OCI-LY3 (cell line): Measurements from ENCODE around the gene SCGB3A2.
"Not testable (repeated sequence)": the region's sequence is repeated elsewhere in the genome, so short reads cannot be mapped to it uniquely, and the experiment has no call there.

Source experiments
- H2AFZ ChIP-seq: fragments of 200-600, 300-600 bp; shearing (Covaris generic); 2 replicates; pipeline ENCODE4 v1.6.0; 2014; ENCODE audit warnings: antibody characterized with exemption, low read depth, low read length
- H3K27ac ChIP-seq: fragments of 200-600, 300-600 bp; sonication (generic); 2 replicates; pipeline ENCODE4 v1.5.1; 2014; ENCODE audit warnings: mild to moderate bottlenecking, low read length, moderate library complexity, mixed read lengths
- H3K27me3 ChIP-seq: fragments of 200-600, 300-600 bp; sonication (generic); 2 replicates; pipeline ENCODE4 v1.6.1; 2014; ENCODE audit warnings: low read depth, low read length, mixed read lengths
- H3K36me3 ChIP-seq: fragments of 200-600, 300-600 bp; sonication (generic); replicated peaks from 2 replicates; pipeline ENCODE3; 2014; ENCODE audit warnings: low read depth, low read length, mixed read lengths
- H3K4me1 ChIP-seq: fragments of 300-600, 200-600 bp; sonication (generic); 2 replicates; pipeline ENCODE4 v1.6.1; 2014; ENCODE audit warnings: low read length, mixed read lengths
- H3K4me2 ChIP-seq: fragments of 200-600, 300-600 bp; sonication (generic); 2 replicates; pipeline ENCODE4 v1.6.1; 2014; ENCODE audit warnings: low read length, mixed read lengths
- H3K4me3 ChIP-seq: fragments of 300-600, 200-600 bp; sonication (generic); 2 replicates; pipeline ENCODE4 v1.5.1; 2014; ENCODE audit warnings: antibody characterized with exemption, mild to moderate bottlenecking, low read length, moderate library complexity
- H3K79me2 ChIP-seq: fragments of 300-600, 200-600 bp; shearing (Covaris generic); 2 replicates; pipeline ENCODE4 v1.6.1; 2014; ENCODE audit warnings: mild to moderate bottlenecking, low read length, mixed read lengths
- H3K9ac ChIP-seq: fragments of 300-600, 200-600 bp; shearing (Covaris generic); 2 replicates; pipeline ENCODE4 v1.6.0; 2014; ENCODE audit warnings: mild to moderate bottlenecking, low read length, moderate library complexity
- H3K9me3 ChIP-seq: fragments of 200-600, 300-600 bp; shearing (Covaris generic); 2 replicates; pipeline ENCODE4 v1.6.1; 2014; ENCODE audit warnings: low read length, mixed read lengths; ENCODE audit not compliant: insufficient read depth
- H4K20me1 ChIP-seq: fragments of 200-600, 300-600 bp; sonication (generic); 2 replicates; pipeline ENCODE4 v1.6.1; 2016; ENCODE audit warnings: low read length, mixed read lengths; ENCODE audit not compliant: insufficient read depth
- CTCF ChIP-seq: fragments of 200-600, 300-600 bp; sonication (generic); IDR thresholded peaks from 2 replicates; pipeline ENCODE4 v1.5.1; 2014; ENCODE audit warnings: antibody characterized with exemption, low read length, low read depth
- EZH2phosphoT487 ChIP-seq: fragments of 200-600 bp; shearing (Covaris generic); IDR thresholded peaks from 2 replicates; pipeline ENCODE4 v1.6.1; 2018; ENCODE audit warnings: antibody characterized with exemption, mixed run types, low read depth

SCGB3A2 gene

DNA sequence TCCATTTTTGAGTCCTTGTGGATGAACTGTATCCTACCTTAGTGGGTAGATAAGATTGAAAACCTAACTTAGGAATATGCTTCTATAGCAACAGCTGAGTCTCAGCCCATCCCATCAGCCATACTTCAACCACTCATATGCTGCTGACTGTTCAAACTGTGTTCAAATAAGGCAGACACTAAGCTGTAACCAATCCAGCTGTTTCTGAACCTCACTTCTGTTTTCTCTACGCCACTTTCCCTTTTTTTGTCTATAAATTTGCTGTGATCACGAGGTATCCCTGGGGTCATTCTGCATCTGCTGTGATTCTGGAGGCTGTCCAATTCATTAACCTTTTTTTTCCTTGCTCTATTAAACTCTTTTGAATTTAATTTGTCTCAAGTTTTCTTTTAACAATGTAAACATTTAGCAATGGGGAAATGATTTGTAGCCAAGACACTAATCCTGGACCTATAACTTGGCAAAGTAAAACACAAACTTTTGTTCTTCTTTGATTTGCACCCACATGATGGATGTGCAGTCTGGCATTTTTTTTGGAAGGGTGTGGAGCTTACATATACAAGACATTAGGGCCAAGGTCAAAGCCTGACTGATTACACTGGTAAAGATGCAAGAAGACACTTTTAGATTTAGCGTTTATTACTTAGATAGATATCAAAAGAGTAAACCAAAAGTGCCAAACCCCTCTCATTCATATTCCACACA is 14.9 kb upstream of the SCGB3A2 start:
- no peak overlapping the region for H3K4me2 ChIP-seq
- H3K36me3 ChIP-seq: no peaks in the 10 kb centered on the region
- TF ChIP-seq CTCF: no peak
- no peak for TF ChIP-seq EZH2phosphoT487
- H3K4me3 ChIP-seq: no peak overlapping the region
- no peak overlapping the region for H2AFZ ChIP-seq
- H3K9me3 ChIP-seq: no peaks in the 10 kb centered on the region
- no peaks in the 10 kb centered on the region for H3K27me3 ChIP-seq
- H4K20me1 ChIP-seq: no peaks in the 10 kb centered on the region
- no peak overlapping the region for H3K9ac ChIP-seq
- no peak overlapping the region for H3K27ac ChIP-seq
- H3K79me2 ChIP-seq: no peaks in the 10 kb centered on the region
- no peaks in the 10 kb centered on the region for H3K4me1 ChIP-seq

GRCh38 chr5:147869112-147869511 is 9.4 kb upstream of the SCGB3A2 start:
- H3K4me1 ChIP-seq: no peaks in the 10 kb centered on the region
- H3K79me2 ChIP-seq: no peaks in the 10 kb centered on the region
- no peak overlapping the region for H3K4me3 ChIP-seq
- TF ChIP-seq EZH2phosphoT487 (no peak), CTCF (no peak)
- H3K27ac ChIP-seq: no peak overlapping the region
- no peaks in the 10 kb centered on the region for H3K9me3 ChIP-seq
- H3K27me3 ChIP-seq: no peaks in the 10 kb centered on the region
- no peaks in the 10 kb centered on the region for H3K36me3 ChIP-seq
- no peaks in the 10 kb centered on the region for H4K20me1 ChIP-seq
- H3K9ac ChIP-seq: no peak overlapping the region
- H2AFZ ChIP-seq: no peak overlapping the region
- H3K4me2 ChIP-seq: no peak overlapping the region

DNA sequence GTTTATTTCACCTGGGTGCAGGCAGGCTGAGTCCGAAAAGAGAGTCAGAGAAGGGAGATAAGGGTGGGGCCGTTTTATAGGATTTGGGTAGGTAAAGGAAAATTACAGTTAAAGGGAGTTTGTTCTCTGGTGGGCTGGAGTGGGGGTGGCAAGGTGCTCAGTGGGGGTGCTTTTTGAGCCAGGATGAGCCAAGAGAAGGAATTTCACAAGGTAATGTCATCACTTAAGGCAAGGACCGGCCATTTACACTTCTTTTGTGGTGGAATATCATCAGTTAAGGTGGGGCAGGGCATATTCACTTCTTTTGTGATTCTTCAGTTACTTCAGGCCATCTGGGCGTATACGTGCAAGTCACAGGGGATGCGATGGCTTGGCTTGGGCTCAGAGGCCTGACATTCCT is 8.6 kb upstream of the SCGB3A2 start:
- not testable (repeated sequence) for H3K36me3 ChIP-seq, H3K4me2 ChIP-seq, H3K27ac ChIP-seq, H3K79me2 ChIP-seq, H3K9ac ChIP-seq, H3K4me1 ChIP-seq, H3K9me3 ChIP-seq, H4K20me1 ChIP-seq, H3K27me3 ChIP-seq, H2AFZ ChIP-seq, H3K4me3 ChIP-seq

- H3K27ac ChIP-seq, H4K20me1 ChIP-seq, H3K36me3 ChIP-seq, H2AFZ ChIP-seq, H3K4me1 ChIP-seq, H3K79me2 ChIP-seq, H3K4me2 ChIP-seq, H3K4me3 ChIP-seq, H3K9ac ChIP-seq, H3K9me3 ChIP-seq, H3K27me3 ChIP-seq: not testable (repeated sequence)
These were observed 6.4 kb upstream of the SCGB3A2 start for GRCh38 chr5:147871980-147872549.

DNA sequence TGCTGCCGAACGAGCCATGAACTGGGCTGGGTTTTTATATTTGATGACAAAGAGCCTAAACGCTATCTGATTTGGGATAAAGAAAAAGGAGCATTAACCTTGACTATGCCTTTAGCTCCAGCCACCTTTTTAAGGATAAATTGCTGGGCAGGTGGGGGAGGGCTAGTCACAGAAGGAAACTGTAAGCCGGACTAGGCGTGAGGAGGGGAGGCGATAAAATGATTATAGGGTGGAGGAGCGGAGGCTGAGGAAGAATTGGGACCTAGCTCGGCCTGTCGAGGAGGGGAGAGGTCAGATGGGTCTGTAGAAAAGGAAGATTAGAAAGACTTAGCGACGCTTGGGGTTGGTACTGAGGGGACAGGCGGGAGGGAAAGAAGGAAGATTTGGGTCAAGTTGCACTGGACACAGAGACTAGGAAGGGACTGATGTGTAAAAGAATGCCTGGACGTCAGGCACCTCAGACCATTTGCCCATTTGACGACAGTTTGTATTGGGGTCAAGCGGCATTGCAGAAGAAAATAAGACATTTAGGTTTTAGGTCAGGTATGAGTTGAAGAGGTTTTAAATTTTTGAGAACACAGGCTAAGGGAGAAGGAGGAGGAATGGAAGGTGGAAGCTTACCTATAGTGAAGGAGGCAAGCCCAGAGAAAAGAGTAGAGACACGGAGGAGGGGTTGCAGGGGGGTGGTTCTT is 5.6 kb upstream of the SCGB3A2 start:
- H4K20me1 ChIP-seq, H3K9ac ChIP-seq, H3K4me1 ChIP-seq, H3K4me2 ChIP-seq, H3K4me3 ChIP-seq, H3K27ac ChIP-seq, H3K79me2 ChIP-seq, H3K36me3 ChIP-seq, H3K27me3 ChIP-seq, H2AFZ ChIP-seq, H3K9me3 ChIP-seq: not testable (repeated sequence)

- not testable (repeated sequence) for H3K27ac ChIP-seq, H3K4me3 ChIP-seq, H3K4me2 ChIP-seq, H3K4me1 ChIP-seq, H4K20me1 ChIP-seq, H3K9me3 ChIP-seq, H2AFZ ChIP-seq, H3K36me3 ChIP-seq, H3K9ac ChIP-seq, H3K79me2 ChIP-seq
- peaks cover 21% of the 10 kb centered on the region for H3K27me3 ChIP-seq
These were observed 4.2 kb upstream of the SCGB3A2 start for GRCh38 chr5:147874118-147874875.
